Calu3 (cell line): Measurements from ENCODE around the gene SIDT2. TPM values are rescaled to one million over a fixed set of nuclear protein-coding genes. Genes with fewer than 3 reads are reported as not detected.

ENCODE experiments used
- BruUV-seq: library from RNA; stranded (reverse); fragments of 400-500 nt; replicated peaks from 2 replicates; lab custom pipeline; 2021; lab: Mats Ljungman, UMichigan
- CTCF ChIA-PET: fragments of 300-600 bp; sonication (Branson Sonifier 250); formaldehyde crosslinking; loops from one replicate; lab custom pipeline; 2022; ENCODE audit warnings: antibody characterized with exemption; lab: Charles Lee
- DNase-seq: peaks from one replicate; pipeline ENCODE4 v3.0.0; 2022
- H3K27ac Mint-ChIP-seq: one replicate; pipeline ENCODE4 v1.8.0; 2022; ENCODE audit warnings: mixed read lengths; ENCODE audit not compliant: unreplicated experiment
- H3K27me3 Mint-ChIP-seq: one replicate; pipeline ENCODE4 v1.8.0; 2022; ENCODE audit warnings: mixed read lengths; ENCODE audit not compliant: unreplicated experiment
- H3K36me3 Mint-ChIP-seq: one replicate; pipeline ENCODE4 v1.8.0; 2022; ENCODE audit warnings: mild to moderate bottlenecking, moderate library complexity, mixed read lengths; ENCODE audit not compliant: insufficient read depth, unreplicated experiment
- H3K4me1 Mint-ChIP-seq: one replicate; pipeline ENCODE4 v1.8.0; 2022; ENCODE audit warnings: mild to moderate bottlenecking, low read depth, mixed read lengths; ENCODE audit not compliant: unreplicated experiment
- H3K4me3 Mint-ChIP-seq: one replicate; pipeline ENCODE4 v1.8.0; 2022; ENCODE audit warnings: mild to moderate bottlenecking, low read depth, moderate library complexity, mixed read lengths; ENCODE audit not compliant: unreplicated experiment
- H3K9me3 Mint-ChIP-seq: one replicate; pipeline ENCODE4 v1.8.0; 2022; ENCODE audit warnings: low read depth, mixed read lengths; ENCODE audit not compliant: unreplicated experiment
- intact Hi-C: fragments of 100-400 bp; cut with micrococcal nuclease; formaldehyde crosslinking; loops from one replicate; pipeline ENCODE4 v1.10.0; 2022; ENCODE audit not compliant: unreplicated experiment
- total RNA-seq: library from RNA; stranded (reverse); gene quantifications from 2 replicates; pipeline ENCODE4 v1.2.3, GENCODE V29; 2022
- TF ChIP-seq, protein P1 (sequence below): fragments of 200-600 bp; IDR thresholded peaks from one replicate; pipeline ENCODE4 v1.8.0; 2022; ENCODE audit warnings: antibody characterized with exemption; ENCODE audit not compliant: unreplicated experiment

Gene SIDT2
- total RNA-seq, 1 experiment from 2014 or later = 15.4 TPM

GRCh38 chr11:117146521-117146920 is 32.0 kb upstream of the SIDT2 start:
- Mint-ChIP-seq H3K4me3 (peak overlapping the region; percentile 90), H3K27me3 (no peaks in the 10 kb centered on the region), H3K27ac (no peak overlapping the region), H3K9me3 (no peaks in the 10 kb centered on the region), H3K4me1 (no peaks in the 10 kb centered on the region), H3K36me3 (peaks cover 52% of the 10 kb centered on the region)
- CTCF ChIA-PET = no interaction called here
- intact Hi-C loops = no loop called here
- DNase-seq = no peak
- TF ChIP-seq, protein P1, sequence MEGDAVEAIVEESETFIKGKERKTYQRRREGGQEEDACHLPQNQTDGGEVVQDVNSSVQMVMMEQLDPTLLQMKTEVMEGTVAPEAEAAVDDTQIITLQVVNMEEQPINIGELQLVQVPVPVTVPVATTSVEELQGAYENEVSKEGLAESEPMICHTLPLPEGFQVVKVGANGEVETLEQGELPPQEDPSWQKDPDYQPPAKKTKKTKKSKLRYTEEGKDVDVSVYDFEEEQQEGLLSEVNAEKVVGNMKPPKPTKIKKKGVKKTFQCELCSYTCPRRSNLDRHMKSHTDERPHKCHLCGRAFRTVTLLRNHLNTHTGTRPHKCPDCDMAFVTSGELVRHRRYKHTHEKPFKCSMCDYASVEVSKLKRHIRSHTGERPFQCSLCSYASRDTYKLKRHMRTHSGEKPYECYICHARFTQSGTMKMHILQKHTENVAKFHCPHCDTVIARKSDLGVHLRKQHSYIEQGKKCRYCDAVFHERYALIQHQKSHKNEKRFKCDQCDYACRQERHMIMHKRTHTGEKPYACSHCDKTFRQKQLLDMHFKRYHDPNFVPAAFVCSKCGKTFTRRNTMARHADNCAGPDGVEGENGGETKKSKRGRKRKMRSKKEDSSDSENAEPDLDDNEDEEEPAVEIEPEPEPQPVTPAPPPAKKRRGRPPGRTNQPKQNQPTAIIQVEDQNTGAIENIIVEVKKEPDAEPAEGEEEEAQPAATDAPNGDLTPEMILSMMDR = no peak
- BruUV-seq = no TSS peak

DNA sequence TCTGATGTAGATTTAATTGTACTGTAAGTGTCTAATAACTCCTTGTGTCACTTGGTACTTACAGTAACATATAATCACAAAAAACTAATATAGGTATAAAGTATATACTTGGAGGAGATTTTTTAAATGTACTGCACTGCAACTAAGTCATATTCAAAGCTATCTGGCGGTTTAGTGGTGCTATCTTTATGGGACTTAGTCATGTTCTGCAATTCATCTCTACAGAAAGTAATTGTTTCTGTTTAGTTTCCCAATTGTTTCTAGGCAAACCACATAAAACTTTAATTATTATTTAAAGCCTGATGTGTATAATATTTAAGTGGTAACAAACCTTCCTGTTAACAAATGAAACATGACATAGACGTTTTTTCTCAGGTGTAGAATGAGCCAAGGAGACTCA is 26.5 kb upstream of the SIDT2 start:
- Mint-ChIP-seq H3K36me3 (peaks cover 25% of the 10 kb centered on the region), H3K4me3 (no peak overlapping the region), H3K4me1 (no peaks in the 10 kb centered on the region), H3K27ac (no peak overlapping the region), H3K9me3 (no peaks in the 10 kb centered on the region), H3K27me3 (no peaks in the 10 kb centered on the region)
- BruUV-seq = no TSS peak
- CTCF ChIA-PET = interaction anchor here (1.0 kb wide), 1 partner anchor 9 kb away, joined by 4 read pairs; no protein-coding TSS in a partner anchor
- intact Hi-C loops = no loop called here
- TF ChIP-seq, protein P1 = no peak
- DNase-seq = no peak

DNA sequence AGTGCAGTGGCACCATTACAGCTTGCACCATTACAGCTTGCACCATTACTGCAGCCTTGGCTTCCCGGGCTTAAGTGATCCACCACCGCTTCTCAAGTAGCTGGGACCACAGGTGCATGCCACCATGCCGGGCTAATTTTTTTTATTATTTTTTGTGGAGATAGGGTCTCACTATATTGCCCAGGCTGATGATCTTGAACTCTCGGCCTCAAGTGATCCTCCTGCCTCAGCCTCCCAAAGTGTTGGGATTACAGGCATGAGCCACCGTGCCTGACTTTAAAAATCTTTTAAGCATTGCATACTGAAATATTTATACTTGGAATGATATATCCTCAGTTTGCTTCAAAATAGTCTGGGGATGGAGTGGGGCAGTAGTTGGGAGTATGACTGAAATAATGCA is 24.1 kb upstream of the SIDT2 start:
- Mint-ChIP-seq H3K27me3 (no peaks in the 10 kb centered on the region), H3K36me3 (peaks cover 26% of the 10 kb centered on the region), H3K4me1 (no peaks in the 10 kb centered on the region), H3K4me3 (no peak overlapping the region), H3K27ac (no peak overlapping the region), H3K9me3 (no peaks in the 10 kb centered on the region)
- TF ChIP-seq, protein P1 = no peak
- DNase-seq = no peak
- BruUV-seq = no TSS peak
- CTCF ChIA-PET = interaction anchor here (0.6 kb wide), 1 partner anchor 16 kb away, joined by 4 read pairs; no protein-coding TSS in a partner anchor
- intact Hi-C loops = no loop called here

GRCh38 chr11:117157507-117157906 is 21.0 kb upstream of the SIDT2 start:
- Mint-ChIP-seq H3K27me3 (no peaks in the 10 kb centered on the region), H3K27ac (no peak overlapping the region), H3K4me1 (no peaks in the 10 kb centered on the region), H3K36me3 (peaks cover 17% of the 10 kb centered on the region), H3K4me3 (no peak overlapping the region), H3K9me3 (no peaks in the 10 kb centered on the region)
- no TSS peak for BruUV-seq
- intact Hi-C loops = no loop called here
- TF ChIP-seq, protein P1 = no peak
- no peak for DNase-seq
- CTCF ChIA-PET = interaction anchor here (0.6 kb wide), 2 partner anchors 74 to 246 kb away, joined by 3 read pairs; no protein-coding TSS in a partner anchor
